GM18507 (cell line): ENCODE data around the gene OR51G2.
"Not testable (repeated sequence)": the region's sequence is repeated elsewhere in the genome, so short reads cannot be mapped to it uniquely, and the experiment has no call there.

ENCODE experiments used
- DNase-seq: peaks from one replicate; pipeline ENCODE4 v3.0.0; 2011; ENCODE audit warnings: low read depth; ENCODE audit not compliant: insufficient read length; ENCODE audit errors: extremely low spot score
- FAIRE-seq: peaks from 2 replicates; lab custom pipeline; 2011; peaks lifted over from hg19 to GRCh38; lab: Jason Lieb, UNC

Gene OR51G2, protein sequence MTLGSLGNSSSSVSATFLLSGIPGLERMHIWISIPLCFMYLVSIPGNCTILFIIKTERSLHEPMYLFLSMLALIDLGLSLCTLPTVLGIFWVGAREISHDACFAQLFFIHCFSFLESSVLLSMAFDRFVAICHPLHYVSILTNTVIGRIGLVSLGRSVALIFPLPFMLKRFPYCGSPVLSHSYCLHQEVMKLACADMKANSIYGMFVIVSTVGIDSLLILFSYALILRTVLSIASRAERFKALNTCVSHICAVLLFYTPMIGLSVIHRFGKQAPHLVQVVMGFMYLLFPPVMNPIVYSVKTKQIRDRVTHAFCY

DNA sequence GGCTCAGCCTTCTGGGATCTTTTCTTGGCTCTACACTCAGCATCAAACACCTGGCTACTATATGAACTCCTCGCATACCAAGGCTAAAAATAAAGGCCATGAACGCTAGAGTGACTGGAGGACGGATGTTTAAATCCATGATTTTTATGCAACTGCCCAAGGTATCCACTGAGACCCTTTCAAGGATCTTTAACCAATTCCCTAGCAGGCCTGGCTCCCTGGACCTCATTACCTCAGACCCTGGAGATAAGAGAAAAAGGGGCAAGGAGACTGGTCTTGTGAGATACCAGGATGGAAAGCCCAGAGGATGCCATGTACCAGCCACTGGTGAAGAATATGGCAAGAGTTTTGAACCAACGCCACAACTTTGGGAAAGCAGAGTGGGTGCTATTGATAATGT is at the start of gene OR51G2:
TSS of gene OR51G2 (minus strand) at position 101 of the 400 bp plus-strand sequence. CDS start 3,687 bp downstream, outside the sequence.
- no peak for FAIRE-seq
- no peak for DNase-seq

DNA sequence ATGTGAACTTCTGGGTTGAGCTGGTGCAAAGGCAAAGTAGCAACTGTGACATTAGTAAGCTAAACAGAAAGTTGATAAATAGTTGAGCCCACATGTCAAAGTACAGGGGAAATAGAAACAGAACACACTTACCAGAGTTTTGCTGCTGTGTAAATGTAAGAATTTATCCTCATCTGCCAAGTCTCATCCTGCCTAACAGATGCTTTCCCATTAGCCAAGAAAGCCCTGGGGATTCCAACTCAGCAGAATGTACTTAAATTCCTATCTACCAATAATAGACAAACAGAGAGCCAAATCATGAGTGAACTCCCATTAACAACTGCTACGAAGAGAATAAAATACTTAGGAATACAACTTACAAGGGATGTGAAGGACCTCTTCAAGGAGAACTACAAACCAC is 43.7 kb upstream of the OR51G2 start:
- FAIRE-seq, result no peak
- DNase-seq, result no peak

DNA sequence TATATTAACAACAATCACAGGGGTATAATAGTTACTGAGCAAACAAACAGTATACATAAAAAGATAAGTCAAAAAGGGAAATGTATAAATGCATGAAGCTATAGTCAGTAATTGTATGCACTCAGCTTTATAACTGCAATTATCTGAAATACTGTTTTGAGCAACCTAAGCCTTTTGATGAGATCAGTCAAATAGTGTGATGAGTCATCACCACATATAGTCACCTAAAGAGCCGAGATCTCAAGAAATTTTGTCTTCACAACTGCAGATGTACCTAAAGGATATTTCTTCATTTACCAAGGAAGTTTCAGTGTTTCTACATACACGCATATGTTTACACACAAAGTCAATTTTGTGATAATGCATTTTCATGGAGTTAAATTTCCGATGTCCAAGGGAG is 41.7 kb upstream of the OR51G2 start:
- no peak for DNase-seq
- FAIRE-seq, result no peak

DNA sequence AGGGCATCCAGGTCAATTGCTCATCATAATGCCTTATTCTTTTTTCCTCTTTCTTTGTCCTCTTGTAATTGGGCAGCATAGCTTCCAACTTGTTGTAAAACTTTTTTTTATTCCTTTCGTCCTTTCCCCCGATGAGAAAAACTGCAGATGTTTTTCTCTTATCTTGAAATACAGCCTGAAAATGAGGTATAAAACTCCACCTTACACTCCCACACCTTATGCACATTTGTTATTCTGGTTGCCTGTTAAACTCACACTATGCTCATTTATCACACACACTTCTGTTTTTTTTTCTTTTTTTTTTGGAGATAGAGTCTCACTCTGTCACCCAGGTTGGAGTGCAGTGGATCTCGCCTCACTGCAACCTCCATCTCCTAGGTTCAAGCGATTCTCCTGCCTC is 38.2 kb upstream of the OR51G2 start:
- no peak for DNase-seq
- FAIRE-seq, result no peak

DNA sequence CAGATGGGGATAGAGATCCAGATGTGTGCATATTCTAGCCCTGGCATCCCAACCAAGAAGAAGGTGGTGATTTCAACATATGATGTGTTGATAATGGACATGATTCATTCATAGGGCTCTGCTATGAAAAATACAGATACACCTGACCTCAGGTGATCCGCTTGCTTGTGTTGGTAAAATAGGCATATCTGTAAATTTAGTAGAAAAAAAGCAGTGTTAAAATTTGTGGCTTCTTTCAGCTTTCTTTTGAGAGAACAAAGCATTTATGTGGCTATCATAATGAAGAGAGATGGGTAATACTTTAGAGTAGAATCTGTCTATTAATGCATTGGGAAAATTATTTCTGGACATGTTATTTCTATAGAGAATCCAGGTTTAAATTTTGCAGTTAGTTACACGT is 36.5 kb upstream of the OR51G2 start, which contains the start of gene OR51A2:
TSS of gene OR51A2 (minus strand) at position 101 of the 400 bp plus-strand sequence. CDS start at position 101, 0 bp downstream.
- not testable (repeated sequence) for FAIRE-seq

DNA sequence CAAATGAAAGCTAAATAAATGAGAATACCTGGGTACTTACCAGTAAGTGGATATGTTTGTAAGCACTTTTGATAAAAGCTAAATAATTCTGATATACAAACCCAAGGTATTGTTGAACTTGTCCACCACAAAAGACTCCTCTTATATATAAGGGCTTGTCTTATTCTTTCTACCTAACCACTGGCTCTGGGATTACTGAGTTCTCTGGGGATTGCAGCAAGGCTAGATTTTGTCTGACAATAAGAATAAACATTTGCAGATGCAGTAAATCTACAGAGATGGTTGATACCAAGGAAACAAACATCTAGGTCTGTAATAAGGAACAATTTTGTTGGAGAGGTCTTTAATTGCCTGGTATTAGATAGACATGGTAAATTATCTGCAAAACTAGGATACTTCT is 28.4 kb upstream of the OR51G2 start, which contains the start of gene OR51A4:
TSS of gene OR51A4 (minus strand) at position 101 of the 400 bp plus-strand sequence. CDS start 505 bp downstream, outside the sequence.
- no peak for DNase-seq
- FAIRE-seq, result no peak

More for the DNA sequence above, 36.5 kb upstream of the OR51G2 start, which contains the start of gene OR51A2:
- DNase-seq, result not testable (repeated sequence)

DNA sequence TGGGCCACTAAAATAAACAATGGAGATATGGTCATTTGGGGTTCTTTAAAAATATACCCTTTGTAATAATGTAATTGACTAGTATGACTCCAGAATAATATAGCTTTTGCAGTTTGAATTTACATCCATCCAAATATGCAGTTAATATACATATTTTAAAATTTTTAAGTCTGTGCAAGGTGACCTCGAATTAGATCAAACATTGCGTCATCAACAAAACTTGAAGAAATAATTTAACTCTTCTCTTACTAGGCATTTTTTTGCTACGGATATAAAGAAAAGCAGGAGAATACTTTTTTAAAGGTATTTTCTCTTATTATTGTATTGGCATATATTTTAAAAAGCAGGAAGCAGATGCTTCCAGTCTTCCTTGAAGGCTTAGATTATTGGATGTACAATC is 17.6 kb upstream of the OR51G2 start:
- FAIRE-seq, result no peak
- no peak for DNase-seq

DNA sequence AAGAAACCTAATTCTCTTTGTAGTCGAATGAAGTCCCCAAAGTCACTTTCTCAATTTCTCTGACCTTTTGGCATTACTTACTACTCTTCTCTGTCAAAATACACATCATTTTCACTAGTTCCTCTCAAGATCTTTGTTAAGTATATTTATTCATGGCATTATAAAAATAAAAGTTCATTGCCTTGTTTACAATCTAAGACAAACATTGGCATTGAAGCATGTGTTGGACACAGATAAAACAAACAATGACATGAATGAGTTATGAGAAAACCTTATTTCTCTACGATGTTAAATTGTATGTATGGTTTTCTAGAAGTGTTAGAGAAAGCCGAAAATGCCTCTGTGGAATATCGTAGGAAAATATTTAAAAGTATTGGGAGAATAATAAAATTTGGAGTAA is 13.6 kb upstream of the OR51G2 start:
- no peak for DNase-seq
- FAIRE-seq, result no peak

DNA sequence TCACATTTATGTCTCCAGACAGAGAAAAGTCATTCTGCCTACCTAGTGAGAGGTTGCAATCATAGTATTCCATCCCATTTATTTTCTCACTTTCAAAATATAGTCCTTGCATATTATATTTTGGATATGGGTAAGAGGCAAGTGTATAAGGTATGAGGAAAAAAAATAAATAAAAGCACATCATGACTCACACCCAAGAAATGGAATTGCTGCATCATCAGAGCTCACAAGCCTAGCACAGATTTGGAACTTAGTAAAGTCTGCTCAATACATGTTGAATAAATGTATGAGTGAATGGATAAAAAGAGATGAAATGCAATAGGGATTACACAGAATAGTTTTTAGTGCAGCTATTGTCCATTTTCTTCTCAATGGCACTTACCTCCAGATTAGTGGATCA is 7.5 kb upstream of the OR51G2 start:
- no peak for FAIRE-seq
- DNase-seq, result no peak

DNA sequence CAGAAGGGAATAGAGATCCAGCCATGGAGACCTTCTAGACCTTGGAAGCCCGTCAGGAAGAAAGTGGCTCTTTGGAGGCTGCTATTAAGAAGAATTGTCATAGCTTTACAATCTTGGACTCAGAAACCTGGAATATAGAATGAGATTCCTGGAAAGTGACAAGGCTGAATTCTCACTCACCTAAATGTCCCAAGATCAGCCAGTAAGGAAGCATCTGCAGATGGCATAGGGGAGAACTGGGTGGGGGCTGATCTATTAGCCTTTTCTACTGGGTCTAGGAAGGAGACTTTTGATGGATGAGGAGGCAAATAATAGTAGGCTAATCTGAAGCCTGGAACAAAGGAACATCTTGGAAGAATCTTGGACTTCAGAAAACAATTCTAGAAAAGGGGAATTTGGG is 5.1 kb upstream of the OR51G2 start, which contains the start of gene OR51G1:
TSS of gene OR51G1 (minus strand) at position 101 of the 400 bp plus-strand sequence. CDS start at position 101, 0 bp downstream.
- FAIRE-seq, result no peak

DNA sequence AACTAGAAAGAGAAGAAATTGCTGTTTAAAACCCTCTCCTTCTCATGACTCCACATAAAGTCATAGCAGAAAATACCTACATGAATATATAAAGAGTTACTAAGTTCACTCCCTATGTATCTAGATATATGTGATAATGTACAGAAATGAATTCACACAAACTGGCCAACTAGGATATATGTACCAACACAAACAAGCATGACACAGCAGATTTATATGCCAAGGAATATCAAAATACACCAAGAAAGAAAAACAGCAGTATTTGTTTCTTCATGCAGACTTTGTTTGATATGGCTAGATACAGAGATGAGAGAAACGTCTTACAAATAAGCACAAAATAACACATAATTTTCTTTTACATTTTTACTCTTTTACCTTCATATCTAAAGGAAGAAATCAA is 3.2 kb upstream of the OR51G2 start:
- DNase-seq (no peak), FAIRE-seq (no peak)

More for the DNA sequence above, 5.1 kb upstream of the OR51G2 start, which contains the start of gene OR51G1:
- no peak for DNase-seq

DNA sequence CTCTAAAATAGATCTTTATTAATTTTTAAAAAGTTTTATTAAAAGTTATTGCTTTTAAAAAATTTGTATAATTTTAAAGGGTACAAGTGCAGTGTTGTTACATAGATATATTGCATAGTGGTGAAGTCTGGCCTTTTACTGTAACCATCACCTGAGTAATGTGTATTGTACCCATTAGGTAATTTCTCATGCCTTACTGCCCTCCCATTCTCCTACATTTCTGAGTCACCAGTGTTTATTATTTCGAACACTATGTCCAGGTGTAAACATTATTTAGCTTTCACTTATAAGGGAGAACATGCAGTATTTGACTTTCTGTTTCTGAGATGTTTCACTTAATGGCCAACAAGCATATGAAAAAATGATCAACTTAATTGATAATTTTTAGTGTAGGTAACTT is 2.6 kb upstream of the OR51G2 start:
- FAIRE-seq (no peak), DNase-seq (no peak)

DNA sequence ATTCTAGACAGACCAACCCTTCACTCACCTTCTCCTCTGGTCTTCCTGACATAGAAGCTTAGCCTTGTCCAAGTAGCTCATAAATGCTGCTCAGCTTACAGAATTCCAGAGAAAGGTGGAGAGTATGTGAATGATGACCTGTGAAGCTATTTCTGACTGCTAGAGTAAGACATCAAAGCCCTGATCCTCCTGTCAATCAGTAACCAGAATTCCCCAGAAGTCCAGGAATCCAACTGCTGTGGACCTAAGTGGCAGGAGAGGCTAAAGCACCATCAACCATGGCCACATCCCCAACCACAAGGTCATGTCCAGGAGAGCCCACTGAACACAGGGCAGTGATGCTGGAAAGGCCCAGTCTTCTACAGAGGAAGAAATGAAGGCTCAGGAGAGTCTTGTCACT is 2.6 kb downstream of the OR51G2 start:
- DNase-seq (no peak), FAIRE-seq (no peak)

DNA sequence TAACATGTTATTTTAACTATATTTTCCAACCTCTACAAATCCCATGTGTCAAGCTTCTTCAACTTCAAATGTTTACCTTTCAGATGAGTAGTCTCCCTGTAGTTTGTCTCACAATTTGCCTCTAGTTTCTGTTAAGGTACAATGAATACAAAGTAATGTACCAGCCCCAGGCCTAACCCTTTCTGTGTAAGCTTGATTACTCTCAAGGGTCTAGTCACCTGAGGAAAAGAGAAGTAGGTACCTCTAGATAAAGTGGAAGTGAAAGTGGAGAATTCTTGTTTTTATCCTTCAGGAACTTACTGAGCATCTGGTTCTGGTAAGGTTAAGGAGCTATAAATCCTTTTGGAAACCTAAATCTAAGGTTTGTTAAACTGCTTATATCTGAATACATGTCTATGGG is 15.7 kb downstream of the OR51G2 start, which contains the start of gene OR51A7:
TSS of gene OR51A7 (plus strand) at position 300 of the 400 bp plus-strand sequence. CDS start 3,587 bp downstream, outside the sequence.
- DNase-seq (no peak), FAIRE-seq (no peak)

DNA sequence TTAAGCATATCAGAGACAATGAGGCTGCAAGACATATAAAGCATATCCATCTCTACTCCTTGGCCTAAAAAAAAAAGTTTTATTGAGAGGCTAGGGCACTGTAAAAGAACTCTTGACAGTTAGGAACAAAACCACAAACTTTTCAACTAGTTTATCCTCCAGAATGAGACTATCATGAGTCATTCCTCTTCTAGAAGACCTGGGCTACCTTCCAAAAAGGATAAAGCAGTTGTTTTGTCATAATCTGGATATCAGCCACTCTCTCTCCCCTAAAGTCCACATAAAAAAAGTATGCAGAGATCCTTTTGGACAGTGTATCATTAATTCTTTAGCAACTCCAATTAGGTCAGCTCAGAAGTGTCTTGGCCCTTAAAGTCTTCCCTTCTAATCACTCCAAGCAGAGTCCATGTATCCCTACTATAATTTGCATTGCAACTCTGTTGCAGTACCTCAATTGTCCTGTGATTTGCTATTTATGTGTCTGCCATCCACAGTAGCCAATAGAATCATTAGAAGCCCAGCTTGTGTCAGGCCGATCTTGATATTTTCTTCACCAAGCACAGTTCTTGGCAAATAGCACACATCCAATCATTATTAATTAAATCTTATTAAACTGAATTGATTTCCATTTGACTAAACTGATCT is 27.0 kb downstream of the OR51G2 start:
- FAIRE-seq (no peak), DNase-seq (no peak)

DNA sequence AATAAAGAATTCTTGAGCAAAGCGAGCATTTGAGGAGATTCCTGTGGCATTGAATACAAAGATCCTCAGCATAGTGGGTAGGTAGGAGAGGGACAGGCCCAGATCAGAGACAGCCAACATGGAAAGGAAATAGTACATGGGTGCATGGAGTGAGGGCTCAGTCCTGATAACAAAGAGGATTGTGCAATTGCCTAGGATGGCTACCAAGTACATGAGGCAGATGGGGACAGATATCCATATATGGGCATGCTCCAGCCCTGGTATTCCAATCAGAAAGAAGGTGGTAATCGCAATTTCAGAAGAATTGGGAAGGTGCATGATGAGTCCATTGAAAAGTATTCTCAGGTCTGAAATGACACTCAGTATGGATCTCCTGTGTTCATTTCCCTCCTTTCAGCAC is 28.9 kb downstream of the OR51G2 start:
- DNase-seq, result no peak
- no peak for FAIRE-seq

DNA sequence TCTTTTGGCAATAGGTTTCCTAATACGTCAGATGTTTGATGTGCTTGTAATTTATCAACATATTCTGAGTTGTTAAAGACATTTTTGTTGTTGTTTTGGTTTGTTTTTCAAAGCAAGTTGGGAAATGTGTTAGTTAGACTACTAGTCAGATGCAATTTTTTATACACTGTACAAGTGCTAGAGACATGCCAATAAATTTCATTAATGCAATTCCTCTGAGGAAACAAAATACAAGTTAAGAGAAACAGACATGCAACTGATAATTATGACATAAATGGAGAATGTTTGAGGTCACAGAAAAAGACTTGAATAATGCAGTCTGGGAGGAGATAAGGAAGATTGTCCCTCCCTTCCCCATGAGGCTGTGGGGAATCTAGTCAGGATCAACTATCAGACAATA is 31.6 kb downstream of the OR51G2 start:
- no peak for DNase-seq
- no peak for FAIRE-seq

DNA sequence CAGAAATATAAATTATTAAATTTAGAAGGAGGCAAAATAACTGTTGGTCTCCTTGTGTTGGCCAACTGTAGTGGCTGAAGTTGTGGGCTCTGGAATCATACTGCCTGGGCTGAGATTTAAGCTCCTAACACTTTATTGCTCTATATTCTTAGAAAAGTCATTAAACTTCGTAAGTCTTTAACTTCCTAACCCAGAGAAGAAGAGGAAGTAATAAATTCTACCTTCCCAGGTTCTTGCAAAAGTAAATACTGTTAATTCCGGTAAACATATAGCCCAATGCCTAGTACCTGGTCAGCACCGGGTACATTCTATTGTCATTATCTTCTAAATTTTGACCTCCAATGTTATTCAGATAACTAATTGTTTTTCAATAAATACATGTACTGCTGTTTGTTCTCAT is 33.0 kb downstream of the OR51G2 start:
- no peak for DNase-seq
- FAIRE-seq, result no peak

DNA sequence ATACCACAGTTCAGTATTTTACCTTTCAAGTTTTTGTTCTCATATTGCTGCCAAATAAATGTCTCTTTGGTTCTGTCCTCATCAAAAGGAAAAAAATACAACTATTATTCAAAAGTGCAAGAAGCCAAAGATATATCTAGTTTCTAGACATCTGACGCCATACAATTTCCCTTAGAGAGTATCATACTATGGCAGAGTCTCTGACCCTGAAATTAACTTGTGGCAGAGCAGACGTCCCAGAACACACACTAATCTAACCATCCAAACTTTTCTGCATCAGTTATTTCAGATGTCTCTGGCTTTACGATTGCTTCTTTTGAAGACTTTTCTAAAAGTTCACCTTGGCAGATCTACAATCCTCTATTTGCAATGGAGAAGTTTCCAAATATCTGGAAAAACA is 34.8 kb downstream of the OR51G2 start:
- no peak for FAIRE-seq
- no peak for DNase-seq

DNA sequence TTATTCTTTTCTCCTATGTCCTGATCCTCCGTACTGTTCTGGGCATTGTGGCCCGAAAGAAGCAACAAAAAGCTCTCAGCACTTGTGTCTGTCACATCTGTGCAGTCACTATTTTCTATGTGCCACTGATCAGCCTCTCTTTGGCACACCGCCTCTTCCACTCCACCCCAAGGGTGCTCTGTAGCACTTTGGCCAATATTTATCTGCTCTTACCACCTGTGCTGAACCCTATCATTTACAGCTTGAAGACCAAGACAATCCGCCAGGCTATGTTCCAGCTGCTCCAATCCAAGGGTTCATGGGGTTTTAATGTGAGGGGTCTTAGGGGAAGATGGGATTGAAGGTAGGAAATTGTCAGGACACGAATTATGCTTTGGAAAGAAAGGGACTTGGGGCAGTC is 36.6 kb downstream of the OR51G2 start:
- FAIRE-seq (no peak), DNase-seq (no peak)
